Trophoblast cell (in vitro differentiated cells and primary cell): Measurements from ENCODE around the gene RPTOR.
A peak's percentile ranks its signal among the peaks of the same experiment; 100 is the strongest.

Source experiments
- DNase-seq, 2 donors: peaks; one replicate each; pipeline ENCODE4 v3.0.0-alpha.2; 2016
- H2AFZ ChIP-seq: 2 replicates; pipeline ENCODE4 v1.6.1; 2013; ENCODE audit warnings: low read length, moderate library complexity, mild to moderate bottlenecking; ENCODE audit not compliant: insufficient read depth, poor library complexity
- H2AK5ac ChIP-seq: 2 replicates; pipeline ENCODE4 v1.6.1; 2013; ENCODE audit warnings: mild to moderate bottlenecking, low read length
- H2BK120ac ChIP-seq: 2 replicates; pipeline ENCODE4 v1.6.1; 2013; ENCODE audit warnings: low read length, mild to moderate bottlenecking, moderate library complexity; ENCODE audit not compliant: insufficient read depth, poor library complexity
- H2BK12ac ChIP-seq: 2 replicates; pipeline ENCODE4 v1.6.1; 2013; ENCODE audit warnings: mild to moderate bottlenecking, low read length, moderate library complexity
- H2BK5ac ChIP-seq: 2 replicates; pipeline ENCODE4 v1.6.1; 2013; ENCODE audit warnings: low read length, low read depth, moderate library complexity, mild to moderate bottlenecking; ENCODE audit not compliant: poor library complexity
- H3K14ac ChIP-seq: 2 replicates; pipeline ENCODE4 v1.6.1; 2013; ENCODE audit warnings: mild to moderate bottlenecking, low read length
- H3K18ac ChIP-seq: 2 replicates; pipeline ENCODE4 v1.6.1; 2013; ENCODE audit warnings: mild to moderate bottlenecking, low read length
- H3K23ac ChIP-seq: 2 replicates; pipeline ENCODE4 v1.6.1; 2013; ENCODE audit warnings: low read length
- H3K27ac ChIP-seq: 2 replicates; pipeline ENCODE4 v1.5.1; 2013; ENCODE audit warnings: low read depth, mild to moderate bottlenecking, inconsistent platforms, low read length, moderate library complexity
- H3K27me3 ChIP-seq: 2 replicates; pipeline ENCODE4 v1.6.1; 2013; ENCODE audit warnings: inconsistent platforms, mild to moderate bottlenecking, low read length, moderate library complexity; ENCODE audit not compliant: insufficient read depth
- H3K36me3 ChIP-seq, 2 experiments: 1 replicate in 1 of 2; 2 replicates in 1 of 2; pipeline ENCODE4 v1.6.1; 2013; ENCODE audit warnings: low read length in 2 of 2, mild to moderate bottlenecking in 2 of 2, moderate library complexity in 1 of 2; ENCODE audit not compliant: insufficient read depth in 2 of 2, control insufficient read depth in 1 of 2
- H3K4ac ChIP-seq: 2 replicates; pipeline ENCODE4 v1.6.1; 2013; ENCODE audit warnings: low read depth, mild to moderate bottlenecking, low read length, moderate library complexity
- H3K4me1 ChIP-seq, 2 experiments: 1 replicate in 1 of 2; 2 replicates in 1 of 2; pipeline ENCODE4 v1.6.1; 2013; ENCODE audit warnings: low read length in 2 of 2, mild to moderate bottlenecking in 2 of 2, moderate library complexity in 1 of 2; ENCODE audit not compliant: insufficient read depth in 2 of 2, control insufficient read depth in 1 of 2
- H3K4me2 ChIP-seq: 2 replicates; pipeline ENCODE4 v1.6.1; 2013; ENCODE audit warnings: inconsistent platforms, mild to moderate bottlenecking, low read length, moderate library complexity
- H3K4me3 ChIP-seq: 2 replicates; pipeline ENCODE4 v1.5.1; 2013; ENCODE audit warnings: mild to moderate bottlenecking, low read depth, low read length, inconsistent platforms
- H3K79me1 ChIP-seq: one replicate; pipeline ENCODE4 v1.6.1; 2013; ENCODE audit warnings: low read length
- H3K79me2 ChIP-seq: 2 replicates; pipeline ENCODE4 v1.6.1; 2013; ENCODE audit warnings: low read length, mild to moderate bottlenecking; ENCODE audit not compliant: control insufficient read depth, insufficient read depth, poor library complexity
- H3K9ac ChIP-seq: 2 replicates; pipeline ENCODE4 v1.6.1; 2013; ENCODE audit warnings: mild to moderate bottlenecking, low read length
- H3K9me3 ChIP-seq: 2 replicates; pipeline ENCODE4 v1.6.1; 2013; ENCODE audit warnings: low read depth, mild to moderate bottlenecking, control low read depth, inconsistent platforms, low read length; ENCODE audit not compliant: insufficient read depth
- H4K12ac ChIP-seq: 2 replicates; pipeline ENCODE4 v1.6.1; 2013; ENCODE audit warnings: low read depth, mild to moderate bottlenecking, low read length, moderate library complexity
- H4K8ac ChIP-seq: 2 replicates; pipeline ENCODE4 v1.6.1; 2013; ENCODE audit warnings: low read depth, mild to moderate bottlenecking, low read length, moderate library complexity
- H4K91ac ChIP-seq: one replicate; pipeline ENCODE4 v1.6.1; 2013; ENCODE audit warnings: low read depth, mild to moderate bottlenecking, low read length, moderate library complexity
- WGBS: extraction: QIAGEN DNeasy Blood & Tissue Kit; methylation state at CpG from one replicate; pipeline ENCODE4 v1.1.7; 2013; ENCODE audit warnings: missing lambda C conversion rate; ENCODE audit not compliant: insufficient read length, insufficient coverage; ENCODE audit errors: extremely low coverage; 5-methylcytosine and 5-hydroxymethylcytosine counted together

RPTOR gene

DNA sequence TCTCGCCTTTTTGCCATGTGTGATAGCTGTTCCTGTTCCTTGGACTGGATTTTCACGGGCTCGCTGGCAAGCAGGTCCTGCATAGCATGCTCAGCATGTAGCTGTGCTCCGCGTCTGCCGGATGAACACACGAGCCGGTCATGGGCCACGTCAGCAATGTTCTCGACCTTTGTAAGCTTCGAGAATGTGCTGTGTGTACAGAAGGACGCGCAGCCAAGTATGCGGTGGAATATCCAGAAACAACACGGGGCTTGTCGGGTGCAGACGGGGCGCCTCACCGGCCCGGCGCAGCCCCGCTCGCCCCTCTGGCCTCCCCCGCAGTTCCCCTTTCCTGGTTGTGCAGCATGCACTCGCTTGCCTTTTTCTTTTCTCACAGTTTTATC is 42.2 kb downstream of the RPTOR start:
- no peak overlapping the region for H3K14ac ChIP-seq
- no peaks in the 10 kb centered on the region for H3K27me3 ChIP-seq

DNA sequence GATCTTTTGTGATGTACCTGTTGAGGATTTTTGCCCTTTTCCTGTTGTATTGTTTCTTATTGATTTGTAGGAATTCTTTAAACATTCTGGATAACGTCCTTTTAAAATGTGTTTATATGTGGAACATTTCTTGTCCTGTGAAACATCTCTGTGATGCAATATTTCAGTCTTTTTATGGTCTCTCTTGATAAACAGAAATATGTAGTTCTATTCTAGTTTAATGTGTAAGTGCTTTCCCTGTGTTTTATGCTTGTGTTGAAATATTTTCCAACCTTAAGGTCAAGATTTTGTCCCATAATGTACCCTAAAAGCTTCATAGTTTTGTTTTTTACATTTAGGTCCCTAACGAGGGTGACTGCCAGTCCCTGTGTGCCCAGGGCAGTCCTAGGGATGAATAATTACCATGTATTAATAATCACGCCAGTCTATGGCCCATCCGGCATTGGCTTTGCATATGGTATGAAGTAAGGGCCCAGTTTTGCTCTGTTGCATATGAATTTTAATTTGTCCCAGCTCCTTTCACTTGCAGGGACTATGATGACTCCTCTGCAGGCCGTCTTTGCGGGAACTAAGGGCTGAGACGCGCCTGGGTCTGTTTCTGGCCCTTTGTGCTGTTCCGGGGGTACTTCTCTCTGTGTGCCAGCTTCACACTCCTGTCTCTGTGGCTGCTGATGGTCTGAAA is 44.2 kb downstream of the RPTOR start:
- Histone ChIP-seq H3K9ac (peak overlapping the region; percentile 32), H2AFZ (no peak overlapping the region), H3K36me3 (peaks cover 0 to 2% of the 10 kb centered on the region in 2 experiments), H3K4me1 (no peaks in the 10 kb centered on the region), H2AK5ac (no peak overlapping the region), H3K79me1 (no peaks in the 10 kb centered on the region), H2BK12ac (no peak overlapping the region), H3K79me2 (peaks cover 1% of the 10 kb centered on the region), H3K23ac (no peak overlapping the region), H3K4me2 (no peak overlapping the region), H3K27me3 (no peaks in the 10 kb centered on the region), H3K14ac (no peak overlapping the region), H3K27ac (no peak overlapping the region), H2BK5ac (no peak overlapping the region), H3K4ac (no peak overlapping the region), H2BK120ac (no peak overlapping the region), H4K8ac (no peak overlapping the region), H3K9me3 (no peaks in the 10 kb centered on the region), H4K12ac (no peak overlapping the region), H3K18ac (no peak overlapping the region), H4K91ac (no peak overlapping the region), H3K4me3 (no peak overlapping the region)
- DNase-seq, result no peak
- no CpG with 5 or more reads among the region's 9 CpGs for WGBS

More for the DNA sequence above, 42.2 kb downstream of the RPTOR start:
- no peak overlapping the region for H3K9ac ChIP-seq
- H3K27ac ChIP-seq, result no peak overlapping the region
- H2BK5ac ChIP-seq, result no peak overlapping the region
- peaks cover 1% of the 10 kb centered on the region for H3K79me2 ChIP-seq
- no peak overlapping the region for H2AFZ ChIP-seq
- WGBS, result no CpG with 5 or more reads among the region's 25 CpGs
- peaks cover 1 to 5% of the 10 kb centered on the region in 2 experiments for H3K36me3 ChIP-seq
- no peak overlapping the region for H2BK120ac ChIP-seq
- no peaks in the 10 kb centered on the region for H3K9me3 ChIP-seq
- H3K79me1 ChIP-seq, result no peaks in the 10 kb centered on the region
- H3K18ac ChIP-seq, result no peak overlapping the region
- no peak overlapping the region for H3K4ac ChIP-seq
- H4K91ac ChIP-seq, result no peak overlapping the region
- H2BK12ac ChIP-seq, result no peak overlapping the region
- no peak overlapping the region for H3K23ac ChIP-seq
- no peak overlapping the region for H3K4me2 ChIP-seq
- no peak overlapping the region for H4K12ac ChIP-seq
- no peak for DNase-seq
- no peaks in the 10 kb centered on the region for H3K4me1 ChIP-seq
- no peak overlapping the region for H3K4me3 ChIP-seq
- H2AK5ac ChIP-seq, result no peak overlapping the region
- H4K8ac ChIP-seq, result no peak overlapping the region

- Histone ChIP-seq H4K91ac (no peak overlapping the region), H2BK12ac (no peak overlapping the region), H3K23ac (no peak overlapping the region), H3K27ac (no peak overlapping the region), H3K36me3 (peaks cover 0 to under 1% of the 10 kb centered on the region in 2 experiments), H3K9me3 (no peaks in the 10 kb centered on the region), H2BK5ac (no peak overlapping the region), H2BK120ac (no peak overlapping the region), H4K8ac (no peak overlapping the region), H3K9ac (no peak overlapping the region), H2AFZ (no peak overlapping the region), H3K4me3 (no peak overlapping the region), H3K18ac (no peak overlapping the region), H3K27me3 (no peaks in the 10 kb centered on the region), H3K4me2 (no peak overlapping the region), H2AK5ac (no peak overlapping the region), H3K4me1 (no peaks in the 10 kb centered on the region), H3K14ac (no peak overlapping the region), H4K12ac (no peak overlapping the region), H3K79me1 (no peaks in the 10 kb centered on the region), H3K4ac (no peak overlapping the region), H3K79me2 (no peaks in the 10 kb centered on the region)
- DNase-seq, result no peak
- WGBS, result 100% methylated on average over 1 of the region's 3 CpGs
Observed at GRCh38 chr17:80591788-80592187, 47.1 kb downstream of the RPTOR start.

DNA sequence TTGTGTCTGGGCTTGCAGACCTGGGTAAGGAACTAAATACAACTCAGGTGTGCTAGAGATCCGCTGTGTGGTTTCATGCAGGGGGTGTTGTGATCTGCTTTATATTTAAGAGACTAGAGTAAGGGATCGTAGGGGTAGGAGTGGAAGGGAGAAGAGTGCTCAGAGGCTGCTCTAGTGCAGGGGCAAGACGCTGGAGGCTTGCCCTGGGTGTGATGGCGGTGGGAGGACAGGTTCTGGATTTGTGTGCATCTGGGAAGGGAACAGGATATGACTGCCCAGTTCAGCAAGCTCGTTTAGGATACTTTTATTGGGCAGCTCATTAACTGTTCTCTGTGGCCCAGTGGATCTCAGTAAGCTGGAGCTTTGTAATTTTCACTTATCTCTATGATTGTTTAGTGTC is 47.6 kb downstream of the RPTOR start:
- no peaks in the 10 kb centered on the region for H3K9me3 ChIP-seq
- no peaks in the 10 kb centered on the region for H3K36me3 ChIP-seq
- H4K91ac ChIP-seq, result no peak overlapping the region
- no peak overlapping the region for H4K8ac ChIP-seq
- DNase-seq, result no peak
- H3K9ac ChIP-seq, result no peak overlapping the region
- H2BK120ac ChIP-seq, result no peak overlapping the region
- no peak overlapping the region for H2BK5ac ChIP-seq
- H3K79me2 ChIP-seq, result no peaks in the 10 kb centered on the region
- no peak overlapping the region for H3K4ac ChIP-seq
- H3K27ac ChIP-seq, result no peak overlapping the region
- no peaks in the 10 kb centered on the region for H3K27me3 ChIP-seq
- H3K14ac ChIP-seq, result no peak overlapping the region
- 100% methylated on average over 1 of the region's 5 CpGs for WGBS
- no peaks in the 10 kb centered on the region for H3K79me1 ChIP-seq
- no peak overlapping the region for H4K12ac ChIP-seq
- peaks cover 0 to 2% of the 10 kb centered on the region in 2 experiments for H3K4me1 ChIP-seq
- no peak overlapping the region for H3K18ac ChIP-seq
- H3K4me3 ChIP-seq, result no peak overlapping the region
- no peak overlapping the region for H2AFZ ChIP-seq
- no peak overlapping the region for H3K4me2 ChIP-seq
- H2BK12ac ChIP-seq, result no peak overlapping the region
- no peak overlapping the region for H2AK5ac ChIP-seq
- H3K23ac ChIP-seq, result no peak overlapping the region
